WERI-Rb-1 (cell line): ENCODE measurements around the gene CDC42EP1.

Source experiments
- DNase-seq: peaks from one replicate; pipeline ENCODE4 v3.0.0-alpha.2; 2020
- H3K27ac ChIP-seq: fragments of 250-450 bp; sonication (Bioruptor Pico); 2 replicates; pipeline ENCODE4 v1.5.1; 2020; ENCODE audit warnings: mild to moderate bottlenecking, moderate library complexity
- H3K27me3 ChIP-seq: fragments of 250-450 bp; sonication (Bioruptor Pico); 2 replicates; pipeline ENCODE4 v1.5.1; 2021; ENCODE audit warnings: mild to moderate bottlenecking, low read depth, moderate library complexity; ENCODE audit not compliant: insufficient read depth, severe bottlenecking
- H3K36me3 ChIP-seq: fragments of 250-450 bp; sonication (Bioruptor Pico); 2 replicates; pipeline ENCODE4 v1.5.1; 2020; ENCODE audit warnings: mild to moderate bottlenecking, moderate library complexity
- H3K4me3 ChIP-seq: 2 replicates; pipeline ENCODE4 v1.5.1; 2011; ENCODE audit warnings: low read depth, mild to moderate bottlenecking, control low read depth, low read length
- H3K9me3 ChIP-seq: fragments of 250-450 bp; sonication (Bioruptor Pico); 2 replicates; pipeline ENCODE4 v1.5.1; 2021; ENCODE audit warnings: mild to moderate bottlenecking, moderate library complexity; ENCODE audit not compliant: severe bottlenecking
- TF ChIP-seq, protein P1 (sequence below): IDR thresholded peaks from 2 replicates; pipeline ENCODE4 v1.5.1; 2011; ENCODE audit warnings: low read depth, mild to moderate bottlenecking, control low read depth, inconsistent platforms, low read length

Gene CDC42EP1

DNA sequence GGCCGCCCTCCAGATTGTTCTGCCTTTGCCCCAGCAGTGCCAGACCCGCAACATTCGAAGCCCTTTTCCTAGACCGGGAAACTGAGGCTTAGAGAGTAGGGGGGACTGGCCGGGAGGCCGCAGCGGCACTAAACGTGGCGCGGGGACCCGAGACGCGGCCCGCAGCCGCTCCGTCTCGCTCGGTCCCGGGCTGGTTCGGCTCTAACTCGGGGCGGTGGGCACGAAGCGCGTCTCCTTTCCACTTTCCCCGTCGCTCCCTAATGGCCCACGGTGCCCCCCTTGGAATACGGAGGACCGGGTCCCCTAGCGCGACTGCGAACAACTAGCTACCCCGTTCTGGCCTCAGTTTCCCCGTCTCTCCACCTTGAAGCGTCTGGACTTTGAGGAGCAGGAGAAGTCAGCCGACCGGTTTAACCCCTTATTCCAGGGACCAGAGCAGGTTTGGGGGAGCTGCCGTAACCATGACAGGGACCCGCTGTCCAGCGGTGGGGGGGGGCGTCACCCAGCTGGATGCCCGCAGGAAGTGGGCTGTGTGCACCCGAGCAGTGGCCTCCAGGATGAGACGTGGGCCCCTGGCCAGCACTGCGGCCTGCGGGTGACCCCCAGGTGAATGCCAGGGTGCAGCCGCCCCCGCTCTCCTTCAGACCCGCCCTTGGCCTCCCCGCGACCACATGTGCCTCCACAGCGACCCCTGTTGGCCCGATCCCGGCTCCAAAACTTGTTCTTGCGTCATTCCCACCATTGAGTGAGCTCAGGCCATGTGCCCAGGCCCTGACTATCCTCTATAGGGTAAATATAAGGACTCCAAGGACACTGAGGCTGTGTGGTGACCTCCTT, 1.1 kb downstream of the CDC42EP1 start:
- peaks cover 6% of the 10 kb centered on the region for H3K27me3 ChIP-seq

DNA sequence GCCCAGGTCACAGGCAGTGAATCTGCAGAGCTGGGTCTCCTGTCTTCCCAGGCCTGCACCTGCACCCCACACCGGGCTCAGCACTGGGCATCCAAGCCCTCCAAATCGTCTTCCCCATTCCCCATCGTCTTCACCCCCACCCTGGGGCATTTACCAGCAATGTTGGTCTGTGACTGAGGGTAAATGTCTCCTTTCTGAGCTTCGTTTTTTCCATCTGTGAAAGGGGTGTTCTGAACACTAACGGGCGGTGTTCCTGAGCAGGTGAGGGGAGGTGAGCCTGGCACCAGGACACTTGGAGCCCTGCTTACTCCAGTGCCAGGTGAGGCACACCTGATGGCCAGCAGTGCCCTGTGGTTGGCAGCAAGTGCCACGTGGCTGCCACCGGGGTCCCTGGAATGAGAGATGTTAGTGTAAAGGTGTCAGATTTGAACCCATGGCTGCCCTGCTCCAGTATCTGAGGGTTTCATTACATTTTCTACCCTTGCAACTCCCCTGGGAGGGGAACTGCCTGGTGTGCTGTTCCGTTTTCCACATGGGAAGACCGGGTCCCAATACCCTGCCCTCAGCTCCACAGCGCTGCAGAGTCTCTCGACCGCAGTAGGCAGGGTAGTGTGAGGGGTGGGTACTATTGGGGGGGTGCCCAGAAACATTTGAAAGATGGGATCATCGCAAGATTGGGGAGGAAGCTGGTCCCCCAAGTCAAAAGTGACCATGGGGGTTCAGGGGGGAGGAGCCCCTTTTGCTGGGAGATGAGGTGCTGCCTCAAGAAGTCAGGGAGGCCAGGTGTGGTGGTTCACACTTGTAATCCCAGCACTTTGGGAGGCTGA, 2.0 kb downstream of the CDC42EP1 start:
- Histone ChIP-seq H3K9me3 (no peaks in the 10 kb centered on the region), H3K27me3 (peaks cover 6% of the 10 kb centered on the region), H3K27ac (no peak overlapping the region; the same call in 1 of the 2 replicates), H3K36me3 (0 out of 2 replicates have a peak, but pooled peaks cover 3% of the 10 kb centered on the region), H3K4me3 (no peak overlapping the region)
- TF ChIP-seq, protein P1, sequence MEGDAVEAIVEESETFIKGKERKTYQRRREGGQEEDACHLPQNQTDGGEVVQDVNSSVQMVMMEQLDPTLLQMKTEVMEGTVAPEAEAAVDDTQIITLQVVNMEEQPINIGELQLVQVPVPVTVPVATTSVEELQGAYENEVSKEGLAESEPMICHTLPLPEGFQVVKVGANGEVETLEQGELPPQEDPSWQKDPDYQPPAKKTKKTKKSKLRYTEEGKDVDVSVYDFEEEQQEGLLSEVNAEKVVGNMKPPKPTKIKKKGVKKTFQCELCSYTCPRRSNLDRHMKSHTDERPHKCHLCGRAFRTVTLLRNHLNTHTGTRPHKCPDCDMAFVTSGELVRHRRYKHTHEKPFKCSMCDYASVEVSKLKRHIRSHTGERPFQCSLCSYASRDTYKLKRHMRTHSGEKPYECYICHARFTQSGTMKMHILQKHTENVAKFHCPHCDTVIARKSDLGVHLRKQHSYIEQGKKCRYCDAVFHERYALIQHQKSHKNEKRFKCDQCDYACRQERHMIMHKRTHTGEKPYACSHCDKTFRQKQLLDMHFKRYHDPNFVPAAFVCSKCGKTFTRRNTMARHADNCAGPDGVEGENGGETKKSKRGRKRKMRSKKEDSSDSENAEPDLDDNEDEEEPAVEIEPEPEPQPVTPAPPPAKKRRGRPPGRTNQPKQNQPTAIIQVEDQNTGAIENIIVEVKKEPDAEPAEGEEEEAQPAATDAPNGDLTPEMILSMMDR, result no peak
- DNase-seq, result no peak

More for the DNA sequence above, 1.1 kb downstream of the CDC42EP1 start:
- peak overlapping the region; percentile 53 for H3K4me3 ChIP-seq
- no peak overlapping the region; the same call in 1 of the 2 replicates for H3K27ac ChIP-seq
- no peaks in the 10 kb centered on the region for H3K9me3 ChIP-seq
- no peaks in the 10 kb centered on the region for H3K36me3 ChIP-seq
- TF ChIP-seq, protein P1, result peak; percentile 89
- DNase-seq, result peak; percentile 88

DNA sequence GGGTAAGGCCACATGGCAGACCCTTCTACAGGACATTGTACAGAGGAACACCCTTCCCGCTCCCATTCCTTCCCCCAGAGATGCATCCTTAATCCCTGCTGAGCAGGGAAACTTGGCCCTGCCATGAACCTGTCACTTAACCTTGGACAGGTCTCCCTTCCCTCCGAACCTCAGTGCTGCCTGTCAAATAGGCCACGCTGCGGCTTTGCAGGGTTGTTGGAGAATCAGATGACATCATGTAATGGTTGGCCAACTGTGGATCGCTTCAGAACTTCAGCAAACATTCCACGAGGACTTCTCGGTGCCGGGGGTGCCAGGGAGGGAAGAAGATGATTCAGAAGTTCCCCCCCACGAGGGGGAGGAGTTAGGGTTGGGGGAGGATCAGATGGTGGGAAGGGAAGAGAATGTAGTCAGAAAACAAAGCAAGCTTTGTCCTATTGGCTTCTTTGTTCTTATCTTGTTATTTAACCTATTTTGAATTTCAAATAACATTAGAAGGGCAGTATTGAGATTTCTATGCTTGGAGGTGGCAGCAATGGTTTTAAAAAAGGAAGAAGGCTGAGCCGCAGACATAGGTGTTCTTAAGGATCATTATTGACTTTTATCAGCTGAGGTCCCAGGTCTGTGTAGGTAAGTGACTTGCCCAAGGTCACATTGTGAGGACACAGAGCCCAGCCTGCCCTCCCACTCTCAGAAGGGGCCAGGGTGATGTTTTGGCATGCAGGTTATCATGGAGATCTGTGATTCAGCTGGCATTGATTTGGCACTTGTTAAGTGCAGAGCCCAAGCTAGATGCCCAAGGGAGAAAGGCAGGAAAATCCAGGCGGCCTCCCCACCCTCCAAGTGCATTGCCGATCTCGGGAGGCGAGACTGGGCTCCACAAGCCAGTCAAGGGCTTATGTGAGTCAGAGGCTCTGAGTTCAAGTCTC, 3.1 kb downstream of the CDC42EP1 start:
- Histone ChIP-seq H3K9me3 (no peaks in the 10 kb centered on the region), H3K27me3 (peaks cover 6% of the 10 kb centered on the region), H3K27ac (no peak overlapping the region), H3K4me3 (no peak overlapping the region), H3K36me3 (0 out of 2 replicates have a peak, but pooled peaks cover 3% of the 10 kb centered on the region)
- TF ChIP-seq, protein P1, result no peak
- DNase-seq, result no peak

DNA sequence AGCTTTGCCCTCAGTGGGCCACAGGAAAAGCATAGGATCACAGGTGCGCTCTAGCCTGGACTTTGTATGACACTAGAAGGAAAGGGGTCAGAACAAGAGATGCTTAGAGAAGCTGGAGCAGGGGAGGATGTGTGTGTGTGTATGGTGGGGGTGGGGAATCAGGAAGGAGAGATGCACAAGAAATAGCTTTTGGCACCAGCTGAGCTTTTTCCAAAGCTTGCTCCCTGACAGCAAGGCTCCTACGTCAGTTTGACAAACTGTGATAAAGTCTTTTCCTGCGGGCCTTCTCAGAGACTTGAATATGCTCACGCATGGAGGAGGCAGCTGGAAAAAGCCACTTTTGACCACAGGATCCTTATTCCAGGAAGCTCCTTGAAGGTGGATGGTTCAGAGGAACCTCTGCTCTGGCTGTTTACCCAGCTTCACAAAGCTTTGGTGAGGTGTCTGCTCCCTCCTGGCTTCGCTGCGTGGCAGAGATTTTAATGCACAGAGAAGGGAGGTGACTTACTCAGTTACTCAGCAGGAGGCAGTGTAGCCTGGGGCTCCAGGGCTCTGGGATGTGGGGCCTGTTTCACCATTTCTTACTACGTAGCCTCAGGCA, 3.9 kb downstream of the CDC42EP1 start:
- H3K9me3 ChIP-seq, result no peaks in the 10 kb centered on the region
- H3K4me3 ChIP-seq, result no peak overlapping the region
- no peak for DNase-seq
- TF ChIP-seq, protein P1, result 0 out of 2 replicates have a peak, but pooled peaks have one; percentile 10
- H3K27me3 ChIP-seq, result peaks cover 6% of the 10 kb centered on the region
- no peak overlapping the region for H3K27ac ChIP-seq
- H3K36me3 ChIP-seq, result 0 out of 2 replicates have a peak, but pooled peaks cover 3% of the 10 kb centered on the region

DNA sequence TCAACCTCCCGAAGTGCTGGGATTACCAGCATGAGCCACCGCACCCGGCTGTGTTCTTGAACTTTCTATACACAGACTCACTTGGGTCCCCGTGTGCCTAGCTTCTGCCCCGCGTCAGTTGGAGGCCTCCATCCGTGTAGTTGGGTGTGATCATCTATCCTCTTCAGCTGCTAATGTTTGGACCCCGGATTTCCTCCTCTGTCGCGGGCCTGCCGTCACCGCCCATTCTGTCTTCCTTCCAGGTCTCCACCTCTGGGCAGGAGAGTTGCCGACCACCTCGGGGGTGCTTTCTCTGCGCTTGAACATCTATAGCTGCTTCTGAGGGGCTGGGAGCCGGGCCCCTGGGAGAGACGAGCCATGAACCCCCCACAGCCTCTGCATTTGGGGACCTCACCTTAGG, 5.5 kb downstream of the CDC42EP1 start:
- Histone ChIP-seq H3K27me3 (peaks cover 6% of the 10 kb centered on the region), H3K4me3 (no peak overlapping the region), H3K9me3 (no peaks in the 10 kb centered on the region), H3K36me3 (0 out of 2 replicates have a peak, but pooled peaks cover 3% of the 10 kb centered on the region), H3K27ac (no peak overlapping the region)
- no peak for DNase-seq
- TF ChIP-seq, protein P1, result no peak
